Adrenal gland (tissue), 12 donors: ENCODE measurements around the gene TMEM91. TPM values are rescaled to one million over a fixed set of nuclear protein-coding genes. Genes with fewer than 3 reads are reported as not detected.

Experiments
- DNase-seq, 7 donors: peaks; one replicate each; pipeline ENCODE4 v3.0.0-alpha.2; 2019 to 2020
- H3K27ac ChIP-seq, 5 donors: fragments of 200-600 bp; sonication (generic) in 4 of 5; 1 replicate in 3 of 5; 2 replicates in 2 of 5; pipeline versions ENCODE4 v1.5.1 to v1.8.0; 2016 to 2020; ENCODE audit warnings: mild to moderate bottlenecking in 1 of 5
- H3K27me3 ChIP-seq: fragments of 200-600 bp; 2 replicates; pipeline ENCODE4 v1.8.0; 2021
- H3K36me3 ChIP-seq, 2 donors: fragments of 200-600 bp; replicated peaks in 1 of 2; 1 replicate in 1 of 2; 2 replicates in 1 of 2; pipeline versions ENCODE4 v1.5.1 to v1.8.0; 2018 to 2022
- H3K4me1 ChIP-seq, 2 donors: fragments of 200-600 bp; replicated peaks in 1 of 2; 1 replicate in 1 of 2; 2 replicates in 1 of 2; pipeline versions ENCODE4 v1.5.1 to v1.8.0; 2018 to 2021
- H3K4me3 ChIP-seq, 4 donors: fragments of 200-600 bp; sonication (generic) in 3 of 4; one replicate each; pipeline ENCODE4 v1.5.1; 2016 to 2018
- H3K9me3 ChIP-seq, 3 donors: fragments of 200-600 bp; sonication (generic) in 1 of 3; replicated peaks in 1 of 3; 1 replicate in 2 of 3; 2 replicates in 1 of 3; pipeline versions ENCODE4 v1.5.1 to v1.8.0; 2016 to 2021
- CTCF ChIP-seq, 6 experiments: fragments of 450-650 bp in 4 of 6; fragments of 200-600 bp in 2 of 6; sonication (generic) in 1 of 6; IDR thresholded peaks; 1 replicate in 5 of 6; 2 replicates in 1 of 6; pipeline versions ENCODE4 v1.5.1 to v1.8.0; 2016 to 2021; ENCODE audit warnings: antibody characterized with exemption in 6 of 6, mild to moderate bottlenecking in 2 of 6, moderate library complexity in 1 of 6
- POLR2A ChIP-seq, 2 donors: fragments of 450-650 bp; IDR thresholded peaks; one replicate each; pipeline ENCODE4 v1.6.1; 2017; ENCODE audit warnings: antibody characterized with exemption in 2 of 2, mild to moderate bottlenecking in 2 of 2, moderate library complexity in 1 of 2
- WGBS, 4 donors: extraction: QIAGEN DNeasy Blood & Tissue Kit in 2 of 4; methylation state at CpG; one replicate each; pipeline versions ENCODE4 v1.1.5 to v1.1.7; 2013 to 2017; 5-methylcytosine and 5-hydroxymethylcytosine counted together
- intact Hi-C, 2 donors: fragments of 100-400 bp; cut with DNase I; formaldehyde crosslinking; loops; one replicate each; pipeline versions ENCODE4 v1.14.1 to v1.15.0; 2022 to 2023
- polyA plus RNA-seq, 3 donors: library from polyadenylated mRNA; stranded (reverse); fragments of 200-250 nt in 2 of 3; fragments of 350-450 nt in 1 of 3; fragmentation: Illumina TruSeq in 1 of 3; extraction: RNeasy Lipid Tissue Mini Kit (QIAGEN cat#74804) in 1 of 3; gene quantifications; one replicate each; pipeline ENCODE4 v1.2.3, GENCODE V29; 2013 to 2014
- total RNA-seq, 9 donors: library from RNA; depleted of rRNA in 4 of 9; stranded (reverse); fragments of >200 nt in 4 of 9; fragments of 120-200 nt in 1 of 9; fragmentation: NEBNext Ultra II Directional in 1 of 9; extraction: Animal tissue kit (Norgen Biotek cat#: 25700) in 1 of 9; gene quantifications; one replicate each; pipeline versions ENCODE4 v1.1.0 to v1.2.4, GENCODE V29; 2013 to 2023
- donor health status: healthy with polysubstance abuse.
- donor health status: Bipolar disorder and iron deficiency.
- donor health status: DM: yes; HTN: yes; CAD: no.
- donor health status: DM: no; HTN: no; CAD: no.
- donor health status: DM: no; HTN: no; CAD: no.
- donor health status: DM: yes; HTN: yes; CAD: no.

Gene TMEM91
- total and polyA plus RNA-seq, 12 donors = 1.9 to 88.6 (median 9.6) TPM

- H3K4me3 ChIP-seq = no peak overlapping the region
- 83 to 100% (median 93%) methylated on average over 1 of the region's 1 CpG for WGBS, 4 donors
- H3K4me1 ChIP-seq = peaks cover 8 to 9% of the 10 kb centered on the region in 2 donors
- no peaks in the 10 kb centered on the region for H3K36me3 ChIP-seq
- no peak for DNase-seq
- intact Hi-C loops = no loop called here
- H3K27ac ChIP-seq = no peak overlapping the region
- no peaks in the 10 kb centered on the region for H3K27me3 ChIP-seq
- H3K9me3 ChIP-seq = no peaks in the 10 kb centered on the region
- no peak for TF ChIP-seq CTCF (IDR thresholded peaks at IDR 0.05)
- TF ChIP-seq POLR2A (IDR thresholded peaks at IDR 0.05) = no peak
These were observed 16.6 kb upstream of the TMEM91 start for GRCh38 chr19:41359741-41360140.

GRCh38 chr19:41362143-41362847 lies 14.0 kb upstream of the TMEM91 start:
- Histone ChIP-seq H3K4me1 (peaks cover 14 to 16% of the 10 kb centered on the region in 2 donors), H3K4me3 (no peak overlapping the region), H3K27me3 (no peaks in the 10 kb centered on the region), H3K27ac (no peak overlapping the region), H3K36me3 (no peaks in the 10 kb centered on the region), H3K9me3 (no peaks in the 10 kb centered on the region)
- no peak for TF ChIP-seq CTCF (IDR thresholded peaks at IDR 0.05)
- no peak for TF ChIP-seq POLR2A (IDR thresholded peaks at IDR 0.05)
- WGBS, 4 donors = 82 to 88% (median 87%) methylated on average over 10 of the region's 10 CpGs
- intact Hi-C loops = no loop called here
- DNase-seq = no peak

GRCh38 chr19:41363371-41363752 lies 13.0 kb upstream of the TMEM91 start:
- H3K4me3 ChIP-seq = peak overlapping the region in 2 of 4 donors; percentile 73 to 85
- DNase-seq = no peak
- intact Hi-C loops = no loop called here
- H3K9me3 ChIP-seq = no peaks in the 10 kb centered on the region
- H3K27ac ChIP-seq = peak overlapping the region in 4 of 5 donors; percentile 95 to 99 (median 98)
- H3K4me1 ChIP-seq = peaks cover 25 to 26% of the 10 kb centered on the region in 2 donors
- H3K36me3 ChIP-seq = no peaks in the 10 kb centered on the region
- no peaks in the 10 kb centered on the region for H3K27me3 ChIP-seq
- WGBS, 4 donors = 38 to 45% (median 42%) methylated on average over 6 of the region's 6 CpGs
- TF ChIP-seq CTCF (IDR thresholded peaks at IDR 0.05) (no peak), POLR2A (IDR thresholded peaks at IDR 0.05) (no peak)

GRCh38 chr19:41363753-41364523 lies 12.4 kb upstream of the TMEM91 start, which contains the start of gene B9D2:
Gene B9D2, minus strand, starts transcription at chr19:41364149. Its CDS starts 630 bp downstream, at chr19:41363519.
- intact Hi-C loops = no loop called here
- Histone ChIP-seq H3K4me3 (peak within 1 kb of the TSS in 3 of 4 donors; percentile 71 to 85 (median 73)), H3K36me3 (no peaks in the 10 kb centered on the region), H3K9me3 (no peaks in the 10 kb centered on the region), H3K4me1 (peaks cover 28 to 29% of the 10 kb centered on the region in 2 donors), H3K27ac (peak within 1 kb of the TSS; percentile 95 to 99 (median 98)), H3K27me3 (no peaks in the 10 kb centered on the region)
- TF ChIP-seq POLR2A (IDR thresholded peaks at IDR 0.05) (peak; percentile 48 to 82), CTCF (IDR thresholded peaks at IDR 0.05) (no peak)
- DNase-seq = peak; percentile 98 to 99 (median 99)
- WGBS, 4 donors = 0 to 1% (median 1%) methylated on average over 9 to 56 of the region's 56 CpGs
